Esophagus squamous epithelium (tissue), 5 donors: ENCODE measurements around the gene CD164L2. TPM values are rescaled to one million over a fixed set of nuclear protein-coding genes. Genes with fewer than 3 reads are reported as not detected.

Experiments used
- DNase-seq: peaks from one replicate; lab custom pipeline; 2025; lab: John Stamatoyannopoulos, UW
- H3K27ac ChIP-seq, 4 donors: fragments of 200-600 bp; sonication (generic); one replicate each; pipeline ENCODE4 v1.5.1; 2016 to 2019; ENCODE audit warnings: mild to moderate bottlenecking in 1 of 4
- H3K27me3 ChIP-seq, 4 donors: fragments of 200-600 bp; sonication (generic); 1 replicate in 3 of 4; 2 replicates in 1 of 4; pipeline versions ENCODE4 v1.5.1 to v1.6.0; 2017 to 2021; ENCODE audit warnings: antibody characterized with exemption in 1 of 4
- H3K36me3 ChIP-seq, 3 donors: fragments of 200-600 bp; sonication (generic); one replicate each; pipeline ENCODE4 v1.5.1; 2016 to 2019
- H3K4me1 ChIP-seq, 3 donors: fragments of 200-600 bp; sonication (generic); one replicate each; pipeline ENCODE4 v1.5.1; 2017 to 2019
- H3K4me3 ChIP-seq, 4 donors: fragments of 200-600 bp; sonication (generic); 1 replicate in 3 of 4; 2 replicates in 1 of 4; pipeline ENCODE4 v1.5.1; 2016 to 2019; ENCODE audit warnings: mild to moderate bottlenecking in 2 of 4, moderate library complexity in 1 of 4
- H3K9me3 ChIP-seq, 3 donors: fragments of 200-600 bp; sonication (generic); one replicate each; pipeline ENCODE4 v1.5.1; 2016 to 2019
- CTCF ChIP-seq, 6 experiments: fragments of 450-650 bp in 4 of 6; fragments of 200-600 bp in 2 of 6; sonication (generic) in 2 of 6; IDR thresholded peaks; one replicate each; pipeline ENCODE4 v1.5.1; 2016 to 2019; ENCODE audit warnings: antibody characterized with exemption in 6 of 6, mild to moderate bottlenecking in 4 of 6, moderate library complexity in 4 of 6
- POLR2A ChIP-seq, 4 donors: fragments of 450-650 bp; IDR thresholded peaks; one replicate each; pipeline ENCODE4 v1.6.1; 2017; ENCODE audit warnings: antibody characterized with exemption in 4 of 4, mild to moderate bottlenecking in 4 of 4, moderate library complexity in 3 of 4
- WGBS, 2 donors: methylation state at CpG; one replicate each; pipeline ENCODE4 v1.1.5; 2018; 5-methylcytosine and 5-hydroxymethylcytosine counted together
- intact Hi-C: fragments of 100-400 bp; cut with DNase I; formaldehyde crosslinking; loops from one replicate; pipeline ENCODE4 v1.15.0; 2022
- total RNA-seq, 4 donors: library from RNA; depleted of rRNA; stranded (reverse); fragments of >200 nt; gene quantifications; one replicate each; pipeline ENCODE4 v1.1.0, GENCODE V29; 2016
- donor health status: DM: yes; HTN: yes; CAD: no.

The CD164L2 gene
- total RNA-seq, 4 donors from 2014 or later, result 4.8 to 15.4 (median 6.5) TPM

- intact Hi-C loops, result loop anchor here (5.0 kb wide), 1 partner anchor 174 kb away; the partner anchor contains the start of gene AHDC1
- no peaks in the 10 kb centered on the region for H3K27me3 ChIP-seq
- 9 to 29% methylated on average over 17 of the region's 17 CpGs for WGBS, 2 donors
- H3K4me1 ChIP-seq, result peaks cover 49 to 99% (median 53%) of the 10 kb centered on the region in 3 donors
- no peaks in the 10 kb centered on the region for H3K9me3 ChIP-seq
- TF ChIP-seq POLR2A (IDR thresholded peaks at IDR 0.05) (no peak), CTCF (IDR thresholded peaks at IDR 0.05) (no peak)
- H3K27ac ChIP-seq, result peak overlapping the region; percentile 65 to 84 (median 84)
- no peak for DNase-seq
- H3K4me3 ChIP-seq, result peak overlapping the region in 3 of 4 donors; percentile 8 to 56 (median 33)
- H3K36me3 ChIP-seq, result peaks cover 0 to 53% (median 0%) of the 10 kb centered on the region in 3 donors
Observed at GRCh38 chr1:27428316-27429028, 45.3 kb upstream of the CD164L2 start.

- H3K9me3 ChIP-seq, result no peaks in the 10 kb centered on the region
- WGBS, 2 donors, result 47 to 79% methylated on average over 2 of the region's 2 CpGs
- H3K27ac ChIP-seq, result peak overlapping the region; percentile 65 to 84 (median 84)
- no peak for TF ChIP-seq CTCF (IDR thresholded peaks at IDR 0.05)
- peaks cover 0 to 58% (median 0%) of the 10 kb centered on the region in 3 donors for H3K36me3 ChIP-seq
- H3K4me1 ChIP-seq, result peaks cover 49 to 99% (median 50%) of the 10 kb centered on the region in 3 donors
- H3K27me3 ChIP-seq, result no peaks in the 10 kb centered on the region
- peak overlapping the region in 3 of 4 donors; percentile 8 to 56 (median 33) for H3K4me3 ChIP-seq
- intact Hi-C loops, result loop anchor here (5.0 kb wide), 1 partner anchor 174 kb away; the partner anchor contains the start of gene AHDC1
- DNase-seq, result no peak
Observed at GRCh38 chr1:27427816-27428315, 44.7 kb upstream of the CD164L2 start.

- Histone ChIP-seq H3K36me3 (peaks cover 0 to 62% (median 0%) of the 10 kb centered on the region in 3 donors), H3K9me3 (no peaks in the 10 kb centered on the region), H3K4me1 (peaks cover 48 to 99% (median 51%) of the 10 kb centered on the region in 3 donors), H3K27me3 (no peaks in the 10 kb centered on the region), H3K4me3 (peak overlapping the region in 3 of 4 donors; percentile 8 to 56 (median 33)), H3K27ac (peak overlapping the region; percentile 44 to 84 (median 84))
- 58 to 71% methylated on average over 2 of the region's 2 CpGs for WGBS, 2 donors
- DNase-seq, result no peak
- intact Hi-C loops, result loop anchor here (5.0 kb wide), 1 partner anchor 175 kb away; the partner anchor contains the start of gene AHDC1
- TF ChIP-seq POLR2A (IDR thresholded peaks at IDR 0.05) (no peak), CTCF (IDR thresholded peaks at IDR 0.05) (no peak)
Observed at GRCh38 chr1:27427329-27427728, 44.2 kb upstream of the CD164L2 start.

- Histone ChIP-seq H3K27ac (peak overlapping the region in 3 of 4 donors; percentile 7 to 84 (median 48)), H3K4me3 (no peak overlapping the region), H3K27me3 (no peaks in the 10 kb centered on the region), H3K36me3 (peaks cover 0 to 72% (median 0%) of the 10 kb centered on the region in 3 donors), H3K9me3 (no peaks in the 10 kb centered on the region), H3K4me1 (peaks cover 28 to 99% (median 45%) of the 10 kb centered on the region in 3 donors)
- DNase-seq, result no peak
- 89 to 91% methylated on average over 4 of the region's 4 CpGs for WGBS, 2 donors
- intact Hi-C loops, result no loop called here
- no peak for TF ChIP-seq POLR2A (IDR thresholded peaks at IDR 0.05)
- no peak for TF ChIP-seq CTCF (IDR thresholded peaks at IDR 0.05)
Observed at GRCh38 chr1:27423709-27424108, 40.6 kb upstream of the CD164L2 start.
